AG04450 (cell line): ENCODE data around the gene TNFRSF13B. TPM values are rescaled to one million over a fixed set of nuclear protein-coding genes. Genes with fewer than 3 reads are reported as not detected.

Source experiments
- CTCF ChIA-PET: fragments of 300-600, 350-600 bp; formaldehyde crosslinking; extraction: SDS; loops from one replicate; lab custom pipeline; 2022; ENCODE audit warnings: antibody characterized with exemption, inconsistent platforms; lab: Charles Lee
- POLR2A ChIA-PET: fragments of 350-600 bp; formaldehyde crosslinking; extraction: SDS; loops from one replicate; lab custom pipeline; 2021; ENCODE audit warnings: antibody characterized with exemption, inconsistent platforms; lab: Yijun Ruan, JAX
- DNase-seq: peaks from one replicate; pipeline ENCODE4 v3.0.0-alpha.2; 2011; ENCODE audit warnings: low read depth, low spot score
- H3K27ac ChIP-seq: one replicate; pipeline ENCODE4 v1.5.1; 2012; ENCODE audit warnings: low read depth, low read length, control low read depth
- H3K27me3 ChIP-seq: one replicate; pipeline ENCODE4 v1.6.0; 2012; ENCODE audit warnings: low read length; ENCODE audit not compliant: control insufficient read depth, insufficient read depth
- H3K4me3 ChIP-seq: 2 replicates; pipeline ENCODE4 v1.5.1; 2011; ENCODE audit warnings: mild to moderate bottlenecking, low read depth, low read length, control low read depth
- H3K9me3 ChIP-seq: 2 replicates; pipeline ENCODE4 v1.5.1; 2012; ENCODE audit warnings: low read length; ENCODE audit not compliant: control insufficient read depth, insufficient read depth
- polyA plus RNA-seq: library from polyadenylated mRNA; depleted of rRNA; stranded (reverse); fragments of >200 nt; gene quantifications from 2 replicates; pipeline ENCODE4 v1.2.3, GENCODE V29; 2011
- TF ChIP-seq, protein P1 (sequence below): IDR thresholded peaks from 2 replicates; pipeline ENCODE4 v1.5.1; 2011; ENCODE audit warnings: low read depth, low read length, control low read depth, inconsistent platforms

Gene TNFRSF13B
- polyA plus RNA-seq, 1 experiment: not detected

DNA sequence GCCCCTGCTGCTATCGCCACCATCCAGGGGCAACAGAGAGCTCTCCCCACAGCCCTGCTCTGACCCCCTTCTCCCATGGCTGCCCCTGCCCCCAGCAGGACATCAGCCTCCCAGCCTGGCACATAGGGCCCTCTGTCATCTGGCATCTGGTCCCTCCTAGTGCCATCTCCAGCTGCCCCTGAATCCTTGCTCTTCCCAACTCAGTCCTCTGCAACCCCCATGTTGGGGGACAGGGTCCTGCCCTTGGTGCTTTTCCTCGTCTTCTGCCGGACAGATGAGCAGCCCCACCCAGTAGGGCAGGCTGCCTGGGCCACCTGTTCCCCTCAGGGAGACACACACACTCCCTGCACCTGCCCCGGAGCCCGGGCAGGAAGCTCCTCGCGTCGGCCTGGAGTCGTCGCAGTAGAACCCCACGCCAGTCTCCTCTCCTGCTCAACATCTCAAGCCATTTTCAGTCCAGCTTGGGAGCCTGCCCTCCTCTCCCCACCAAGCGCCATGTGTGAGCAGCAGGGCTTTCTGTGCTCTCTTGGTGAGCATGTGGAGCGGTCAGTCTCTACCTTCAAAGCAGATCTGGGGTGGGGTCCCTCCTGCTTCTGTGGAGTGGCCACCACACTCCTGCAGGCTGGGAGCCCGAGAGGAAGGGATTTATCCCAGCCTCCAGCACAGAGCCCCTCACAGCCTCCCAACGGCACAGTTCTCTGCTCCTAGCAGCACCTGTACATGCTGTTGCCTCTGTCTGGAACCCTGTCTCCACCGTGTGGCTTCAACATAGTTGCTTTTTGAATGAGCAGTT is 28.2 kb downstream of the TNFRSF13B start:
- no peak overlapping the region for H3K4me3 ChIP-seq
- no peak for DNase-seq
- TF ChIP-seq, protein P1, sequence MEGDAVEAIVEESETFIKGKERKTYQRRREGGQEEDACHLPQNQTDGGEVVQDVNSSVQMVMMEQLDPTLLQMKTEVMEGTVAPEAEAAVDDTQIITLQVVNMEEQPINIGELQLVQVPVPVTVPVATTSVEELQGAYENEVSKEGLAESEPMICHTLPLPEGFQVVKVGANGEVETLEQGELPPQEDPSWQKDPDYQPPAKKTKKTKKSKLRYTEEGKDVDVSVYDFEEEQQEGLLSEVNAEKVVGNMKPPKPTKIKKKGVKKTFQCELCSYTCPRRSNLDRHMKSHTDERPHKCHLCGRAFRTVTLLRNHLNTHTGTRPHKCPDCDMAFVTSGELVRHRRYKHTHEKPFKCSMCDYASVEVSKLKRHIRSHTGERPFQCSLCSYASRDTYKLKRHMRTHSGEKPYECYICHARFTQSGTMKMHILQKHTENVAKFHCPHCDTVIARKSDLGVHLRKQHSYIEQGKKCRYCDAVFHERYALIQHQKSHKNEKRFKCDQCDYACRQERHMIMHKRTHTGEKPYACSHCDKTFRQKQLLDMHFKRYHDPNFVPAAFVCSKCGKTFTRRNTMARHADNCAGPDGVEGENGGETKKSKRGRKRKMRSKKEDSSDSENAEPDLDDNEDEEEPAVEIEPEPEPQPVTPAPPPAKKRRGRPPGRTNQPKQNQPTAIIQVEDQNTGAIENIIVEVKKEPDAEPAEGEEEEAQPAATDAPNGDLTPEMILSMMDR: no peak
- ChIA-PET CTCF (no interaction called here), POLR2A (no interaction called here)
- peaks cover 6% of the 10 kb centered on the region for H3K9me3 ChIP-seq
- peaks cover 8% of the 10 kb centered on the region for H3K27me3 ChIP-seq
- H3K27ac ChIP-seq: no peak overlapping the region

- Histone ChIP-seq H3K27ac (peak overlapping the region; percentile 31), H3K4me3 (no peak overlapping the region), H3K9me3 (no peaks in the 10 kb centered on the region; the same call in 1 of the 2 replicates), H3K27me3 (peaks cover 10% of the 10 kb centered on the region)
- CTCF ChIA-PET: interaction anchor here (0.9 kb wide), 1 partner anchor 29 kb away, joined by 3 read pairs; no protein-coding TSS in a partner anchor
- DNase-seq: no peak
- POLR2A ChIA-PET: no interaction called here
- TF ChIP-seq, protein P1: no peak
These were observed 28.9 kb downstream of the TNFRSF13B start for GRCh38 chr17:16943032-16943352.

DNA sequence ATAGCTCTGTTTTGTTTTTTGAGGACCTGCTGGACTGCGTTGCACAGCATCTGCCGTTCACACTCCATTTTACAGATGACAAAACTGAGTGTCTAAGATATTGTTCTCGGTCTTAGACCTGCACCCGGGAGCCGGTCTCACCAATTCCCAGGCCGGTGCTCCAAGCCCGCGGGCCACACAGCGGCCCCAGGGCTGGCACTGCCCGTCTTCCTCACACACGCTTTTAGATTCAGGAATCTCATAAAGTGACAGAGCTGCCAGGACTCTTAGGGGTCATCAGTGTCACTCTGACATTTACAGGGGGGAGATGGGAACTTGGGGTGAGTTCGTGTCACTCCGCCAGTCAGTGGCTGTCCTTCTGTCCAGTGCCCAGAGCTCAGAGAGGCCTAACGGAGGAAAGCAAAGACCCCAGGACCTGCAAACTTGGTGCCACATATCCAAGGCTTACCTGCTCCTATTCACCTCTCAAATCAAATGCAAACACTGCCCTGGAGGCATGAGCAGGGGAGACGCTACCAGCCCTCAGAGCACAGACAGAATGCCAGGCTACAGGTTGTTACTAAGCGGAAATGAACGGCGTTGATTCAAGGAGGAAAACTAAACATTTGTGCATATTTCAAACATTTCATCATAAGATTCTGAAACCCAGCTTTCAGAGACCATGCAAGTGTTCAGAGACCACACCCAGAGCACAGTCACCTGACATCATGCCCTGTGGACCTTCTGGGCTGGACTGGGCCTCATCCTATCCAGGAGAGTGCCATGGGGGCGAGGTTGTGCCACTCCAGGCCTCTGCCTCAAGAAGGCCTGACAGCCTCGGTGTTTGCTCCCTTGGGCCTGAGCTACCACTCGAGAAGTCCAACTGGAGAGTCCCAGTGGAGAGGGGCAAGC is 29.5 kb downstream of the TNFRSF13B start:
- H3K9me3 ChIP-seq: no peaks in the 10 kb centered on the region; the same call in 1 of the 2 replicates
- POLR2A ChIA-PET: no interaction called here
- peak; percentile 6 for DNase-seq
- peak overlapping the region; percentile 31 for H3K27ac ChIP-seq
- no peak overlapping the region for H3K4me3 ChIP-seq
- peaks cover 10% of the 10 kb centered on the region for H3K27me3 ChIP-seq
- TF ChIP-seq, protein P1: no peak
- CTCF ChIA-PET: interaction anchor here (0.9 kb wide), 1 partner anchor 28 kb away, joined by 3 read pairs; no protein-coding TSS in a partner anchor

DNA sequence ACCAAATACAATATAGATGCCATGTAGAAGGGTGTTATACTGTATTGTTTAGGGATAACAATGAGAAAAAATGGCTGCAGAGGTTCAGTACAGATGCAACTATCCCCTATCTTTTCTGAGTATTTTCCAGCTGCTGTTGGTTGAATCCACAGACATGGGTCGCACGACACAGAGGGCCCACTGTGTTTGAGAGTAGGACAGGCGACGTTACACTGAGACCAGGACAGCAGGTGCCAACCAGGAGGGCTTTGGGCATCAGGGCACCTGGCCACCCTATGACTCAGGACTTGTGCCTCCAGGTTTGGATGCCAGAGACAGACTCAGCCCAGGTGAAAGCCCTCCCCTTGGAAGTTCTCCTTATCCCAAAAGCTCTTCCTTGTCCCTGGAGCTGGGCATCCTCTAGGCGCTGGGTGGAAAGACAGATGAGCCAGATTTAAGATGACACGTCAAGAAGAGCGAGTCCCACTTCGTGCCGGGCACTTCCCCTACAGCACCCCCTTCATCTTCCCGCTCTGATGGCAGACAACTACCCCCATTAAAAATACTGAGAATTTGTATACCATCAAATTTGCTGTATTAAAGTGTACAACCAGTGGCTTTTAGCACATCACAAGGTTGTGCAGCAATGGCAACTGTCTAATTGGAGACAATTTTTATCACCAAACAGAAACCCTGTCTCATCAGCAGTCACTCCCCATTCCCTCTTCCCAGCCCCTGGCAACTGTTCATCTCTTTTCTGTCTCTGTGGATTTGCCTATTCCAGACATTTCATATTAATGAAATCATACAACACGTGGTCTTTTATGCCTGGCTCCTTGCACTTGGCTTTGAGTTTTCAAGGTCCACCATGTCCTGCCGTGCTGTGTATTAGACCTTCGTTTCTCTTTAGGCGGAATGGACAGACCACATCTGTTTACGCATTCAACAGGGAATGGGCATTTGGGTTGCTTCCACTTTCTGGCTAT is 30.6 kb downstream of the TNFRSF13B start:
- ChIA-PET POLR2A (no interaction called here), CTCF (no interaction called here)
- DNase-seq: no peak
- TF ChIP-seq, protein P1: no peak
- H3K27ac ChIP-seq: no peak overlapping the region
- peaks cover 13% of the 10 kb centered on the region for H3K27me3 ChIP-seq
- no peak overlapping the region for H3K4me3 ChIP-seq
- no peaks in the 10 kb centered on the region; the same call in 1 of the 2 replicates for H3K9me3 ChIP-seq
